ENCODE data around the gene RFX2.

Gene RFX2

DNA sequence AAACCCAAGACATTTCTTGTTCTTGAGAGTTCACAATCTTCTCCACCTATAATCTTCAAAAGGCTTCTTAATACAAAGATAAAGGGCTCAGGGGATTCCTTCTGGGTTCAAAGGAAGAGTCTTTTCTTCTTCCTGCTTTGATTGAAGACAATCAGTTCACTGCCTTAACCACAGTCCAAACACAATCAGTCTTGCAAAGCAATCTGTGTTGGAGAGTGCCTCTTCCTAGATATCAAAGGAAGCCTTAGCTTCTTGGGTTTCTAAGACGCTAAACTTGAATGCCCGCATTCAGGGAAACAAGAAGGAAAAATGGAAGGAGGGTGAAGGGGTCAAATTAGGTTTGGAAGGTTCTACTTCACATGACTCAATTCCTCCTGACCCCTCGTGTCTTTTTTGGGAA lies 159.6 kb downstream of the RFX2 start:
- ChIA-PET CTCF (interaction anchor here (1.7 to 12.0 kb wide), 3 partner anchors 10 to 147 kb away, joined by 5 to 88 read pairs (median 8); partner anchors contain the start of gene NRTN), POLR2A (no interaction called here)
- DNase-seq (ENCODE audit: extremely low spot score), result no peak
- TF ChIP-seq, protein P1, sequence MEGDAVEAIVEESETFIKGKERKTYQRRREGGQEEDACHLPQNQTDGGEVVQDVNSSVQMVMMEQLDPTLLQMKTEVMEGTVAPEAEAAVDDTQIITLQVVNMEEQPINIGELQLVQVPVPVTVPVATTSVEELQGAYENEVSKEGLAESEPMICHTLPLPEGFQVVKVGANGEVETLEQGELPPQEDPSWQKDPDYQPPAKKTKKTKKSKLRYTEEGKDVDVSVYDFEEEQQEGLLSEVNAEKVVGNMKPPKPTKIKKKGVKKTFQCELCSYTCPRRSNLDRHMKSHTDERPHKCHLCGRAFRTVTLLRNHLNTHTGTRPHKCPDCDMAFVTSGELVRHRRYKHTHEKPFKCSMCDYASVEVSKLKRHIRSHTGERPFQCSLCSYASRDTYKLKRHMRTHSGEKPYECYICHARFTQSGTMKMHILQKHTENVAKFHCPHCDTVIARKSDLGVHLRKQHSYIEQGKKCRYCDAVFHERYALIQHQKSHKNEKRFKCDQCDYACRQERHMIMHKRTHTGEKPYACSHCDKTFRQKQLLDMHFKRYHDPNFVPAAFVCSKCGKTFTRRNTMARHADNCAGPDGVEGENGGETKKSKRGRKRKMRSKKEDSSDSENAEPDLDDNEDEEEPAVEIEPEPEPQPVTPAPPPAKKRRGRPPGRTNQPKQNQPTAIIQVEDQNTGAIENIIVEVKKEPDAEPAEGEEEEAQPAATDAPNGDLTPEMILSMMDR (IDR thresholded peaks at IDR 0.05; ENCODE audit: control extremely low read depth, extremely low read depth, low read depth, missing control alignments), result no peak

DNA sequence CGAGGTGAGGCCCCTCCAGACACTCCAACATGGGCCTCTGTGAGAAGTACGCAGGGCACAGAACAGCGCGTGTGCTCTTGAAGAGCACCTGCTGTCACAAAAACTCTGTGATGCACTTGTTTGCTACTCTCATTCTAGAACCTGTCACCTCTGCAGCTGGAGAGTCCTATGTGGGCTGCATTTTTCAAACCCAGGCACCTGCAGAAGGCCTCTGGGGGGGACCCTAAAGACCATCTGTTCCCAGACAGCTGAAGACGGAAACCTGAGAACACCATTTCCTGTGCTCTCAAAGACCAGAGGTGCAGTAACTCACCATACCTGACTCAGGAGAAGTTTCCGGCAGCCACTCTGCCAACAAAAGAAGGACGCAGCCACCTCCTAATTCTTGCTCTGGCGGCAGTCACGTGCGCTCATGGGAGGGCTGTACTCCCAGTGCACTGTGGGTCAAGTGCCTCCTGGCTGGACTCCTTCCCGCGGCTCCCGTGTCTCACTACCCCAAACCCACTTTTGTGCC lies 160.5 kb downstream of the RFX2 start:
- DNase-seq (ENCODE audit: extremely low spot score), result no peak
- ChIA-PET CTCF (interaction anchor here (0.9 to 12.0 kb wide), 2 partner anchors 11 to 17 kb away, joined by 3 to 88 read pairs; no protein-coding TSS in a partner anchor), POLR2A (no interaction called here)
- TF ChIP-seq, protein P1 (IDR thresholded peaks at IDR 0.05; ENCODE audit: control extremely low read depth, extremely low read depth, low read depth, missing control alignments), result no peak

DNA sequence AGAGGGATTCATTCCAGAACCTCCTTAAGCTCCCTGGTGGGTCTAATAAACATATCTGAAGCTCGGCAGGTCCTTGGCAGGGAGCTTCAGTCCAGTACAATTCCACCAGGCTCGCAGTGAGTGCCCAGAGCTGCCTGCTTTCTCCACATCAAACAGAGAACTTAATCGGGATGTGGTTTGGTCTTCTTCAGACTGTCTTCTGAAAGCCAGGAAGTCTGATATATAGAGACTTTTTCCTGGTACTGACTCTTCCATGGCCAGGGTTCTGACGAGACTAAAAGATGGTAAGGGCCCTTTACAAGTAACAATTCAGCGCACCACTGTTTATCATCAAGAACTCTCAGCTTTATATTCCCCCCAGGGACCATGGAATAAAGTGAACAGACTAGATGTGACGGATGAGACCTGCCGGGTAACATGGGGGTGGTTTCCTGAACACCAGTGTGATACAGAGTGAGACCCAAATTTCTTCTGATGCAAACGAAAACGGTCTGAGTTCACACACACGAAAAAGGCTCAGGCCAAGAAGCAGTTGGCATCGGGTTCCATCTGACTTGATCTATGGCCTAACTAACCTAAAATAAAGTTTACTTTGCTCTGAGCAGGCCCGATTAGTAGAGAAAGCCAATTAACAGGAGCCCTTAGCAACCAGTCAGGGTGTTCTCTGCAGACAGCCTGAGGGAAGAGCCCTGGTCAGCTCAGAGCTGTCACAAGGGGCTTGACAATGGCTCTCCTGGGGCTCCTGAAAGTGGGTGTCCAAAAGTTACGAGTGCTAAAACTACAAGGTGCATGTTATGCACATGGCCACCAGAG lies 161.3 kb downstream of the RFX2 start:
- TF ChIP-seq, protein P1 (IDR thresholded peaks at IDR 0.05; ENCODE audit: control extremely low read depth, extremely low read depth, low read depth, missing control alignments), result no peak
- POLR2A ChIA-PET, result no interaction called here
- CTCF ChIA-PET, result interaction anchor here (0.7 to 12.0 kb wide), 6 partner anchors 10 to 145 kb away, joined by 3 to 88 read pairs (median 3); partner anchors contain the start of gene NRTN
- DNase-seq (ENCODE audit: extremely low spot score), result no peak

DNA sequence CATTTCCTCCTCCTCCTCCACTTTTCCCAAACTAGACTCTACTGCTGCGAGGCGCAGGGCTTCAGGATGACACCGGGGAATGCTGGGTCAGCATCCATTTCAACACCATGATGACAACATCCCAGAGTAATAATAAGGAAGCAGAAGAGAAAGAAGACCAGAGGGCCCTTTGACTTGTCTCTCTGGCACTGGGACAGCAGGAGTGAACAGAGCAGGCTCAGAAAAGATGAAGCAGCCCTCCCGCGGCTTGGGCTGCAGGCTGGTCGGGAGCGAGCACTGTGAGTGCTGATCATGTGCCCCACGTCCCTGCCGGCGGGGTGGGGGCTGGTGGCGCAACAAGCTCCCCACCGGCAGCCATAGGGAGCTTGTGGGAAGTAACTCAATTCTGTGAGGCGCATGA lies 162.9 kb downstream of the RFX2 start:
- POLR2A ChIA-PET, result no interaction called here

DNA sequence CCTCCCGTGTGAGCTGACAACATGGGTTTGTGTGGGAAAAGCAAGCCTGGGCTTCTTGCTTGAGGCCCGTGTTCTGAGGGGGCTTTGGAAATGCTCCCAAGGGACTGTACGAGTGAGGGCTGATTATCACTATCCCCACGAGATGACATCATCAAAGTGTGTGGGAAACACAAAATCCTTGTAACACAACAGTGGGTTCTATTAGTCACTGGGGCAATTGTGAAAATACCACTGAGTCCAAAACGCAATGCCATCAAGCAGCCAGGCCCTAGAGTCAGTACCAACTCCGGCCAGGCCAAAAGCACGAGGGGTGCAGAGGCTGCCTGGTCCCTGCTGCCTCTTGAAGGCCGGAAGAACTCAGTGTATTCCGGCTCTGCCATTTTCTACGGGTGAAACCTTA lies 166.7 kb downstream of the RFX2 start:
- TF ChIP-seq, protein P1 (IDR thresholded peaks at IDR 0.05; ENCODE audit: control extremely low read depth, extremely low read depth, low read depth, missing control alignments), result no peak
- no peak for DNase-seq (ENCODE audit: extremely low spot score)
- POLR2A ChIA-PET, result no interaction called here
- CTCF ChIA-PET, result interaction anchor here (1.0 to 2.2 kb wide), 5 partner anchors 9 to 104 kb away, joined by 3 to 5 read pairs (median 3); no protein-coding TSS in a partner anchor

More for the DNA sequence above, 162.9 kb downstream of the RFX2 start:
- DNase-seq (ENCODE audit: extremely low spot score), result no peak
- TF ChIP-seq, protein P1 (IDR thresholded peaks at IDR 0.05; ENCODE audit: control extremely low read depth, extremely low read depth, low read depth, missing control alignments), result no peak
- CTCF ChIA-PET, result interaction anchor here (0.8 to 12.0 kb wide), 3 partner anchors 20 to 143 kb away, joined by 3 to 88 read pairs (median 5); partner anchors contain the start of gene NRTN

Data from GM10248 (cell line).